ENCODE measurements around the gene FIGNL1.

- no peak for TF ChIP-seq EZH2 (IDR thresholded peaks at IDR 0.05; ENCODE audit: borderline replicate concordance, low read length)
- TF ChIP-seq, protein P1, sequence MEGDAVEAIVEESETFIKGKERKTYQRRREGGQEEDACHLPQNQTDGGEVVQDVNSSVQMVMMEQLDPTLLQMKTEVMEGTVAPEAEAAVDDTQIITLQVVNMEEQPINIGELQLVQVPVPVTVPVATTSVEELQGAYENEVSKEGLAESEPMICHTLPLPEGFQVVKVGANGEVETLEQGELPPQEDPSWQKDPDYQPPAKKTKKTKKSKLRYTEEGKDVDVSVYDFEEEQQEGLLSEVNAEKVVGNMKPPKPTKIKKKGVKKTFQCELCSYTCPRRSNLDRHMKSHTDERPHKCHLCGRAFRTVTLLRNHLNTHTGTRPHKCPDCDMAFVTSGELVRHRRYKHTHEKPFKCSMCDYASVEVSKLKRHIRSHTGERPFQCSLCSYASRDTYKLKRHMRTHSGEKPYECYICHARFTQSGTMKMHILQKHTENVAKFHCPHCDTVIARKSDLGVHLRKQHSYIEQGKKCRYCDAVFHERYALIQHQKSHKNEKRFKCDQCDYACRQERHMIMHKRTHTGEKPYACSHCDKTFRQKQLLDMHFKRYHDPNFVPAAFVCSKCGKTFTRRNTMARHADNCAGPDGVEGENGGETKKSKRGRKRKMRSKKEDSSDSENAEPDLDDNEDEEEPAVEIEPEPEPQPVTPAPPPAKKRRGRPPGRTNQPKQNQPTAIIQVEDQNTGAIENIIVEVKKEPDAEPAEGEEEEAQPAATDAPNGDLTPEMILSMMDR (conservative IDR thresholded peaks at IDR 0.05 in 1 of 2, IDR thresholded peaks at IDR 0.05 in 1 of 2; ENCODE audit: extremely low read depth in 1 of 2, insufficient read depth in 1 of 2, low read depth in 1 of 2, low read length in 2 of 2): no peak
Measured at GRCh38 chr7:50400114-50400513, 50.0 kb downstream of the FIGNL1 start.
